Measurements from ENCODE around the gene BCL3. TPM values are rescaled to one million over a fixed set of nuclear protein-coding genes. Genes with fewer than 3 reads are reported as not detected.
A peak's percentile ranks its signal among the peaks of the same experiment; 100 is the strongest.

Gene BCL3
- total and polyA plus RNA-seq, 10 of the 15 experiments (the other 5 are each of a cell fraction or from before 2014, with no cell fraction given), result 0.55 to 22.7 (median 3.6) TPM

GRCh38 chr19:44741258-44741731 lies 7.2 kb upstream of the BCL3 start:
- in situ Hi-C loops (cut with MboI) (no loop called here), intact Hi-C loops (cut with micrococcal nuclease; ENCODE audit: unreplicated experiment) (no loop called here)
- no peak overlapping the region for H3K27ac ChIP-seq (ENCODE audit: control insufficient read depth, insufficient read depth)
- no peaks in the 10 kb centered on the region for H3K36me3 ChIP-seq (ENCODE audit: control insufficient read depth in 2 of 2, insufficient read depth in 2 of 2, low read length in 1 of 2)
- H3K79me2 ChIP-seq (ENCODE audit: control insufficient read depth, insufficient read depth, low read length), result no peaks in the 10 kb centered on the region
- WGBS (ENCODE audit: insufficient coverage, insufficient replicate concordance, low lambda C conversion rate, missing lambda C conversion rate), result 31% methylated on average over 6 of the region's 6 CpGs
- peak overlapping the region; percentile 21; the same call in 1 of the 2 replicates for H2AFZ ChIP-seq (ENCODE audit: control insufficient read depth, low read depth, low read length)
- DNase-seq (ENCODE audit: low read depth, low spot score) (no peak), ATAC-seq (no peak), FAIRE-seq (no peak)
- ChIA-PET CTCF (interaction anchor here (0.7 to 3.6 kb wide), 3 partner anchors 9 to 30 kb away, joined by 3 to 22 read pairs (median 10); no protein-coding TSS in a partner anchor), SMC1A (ENCODE audit: uncharacterized antibody, unreplicated experiment) (interaction anchor here (0.6 to 3.5 kb wide), 4 partner anchors 12 to 30 kb away, joined by 3 to 14 read pairs (median 4); no protein-coding TSS in a partner anchor), POLR2A (interaction anchor here (3.8 kb wide), 1 partner anchor 12 kb away, joined by 20 read pairs; no protein-coding TSS in a partner anchor), RAD21 (ENCODE audit: unreplicated experiment) (no interaction called here)
- no peaks in the 10 kb centered on the region for H3K27me3 ChIP-seq (replicated peaks in 1 of 2; ENCODE audit: control insufficient read depth in 2 of 2, insufficient read depth in 2 of 2, low read length in 1 of 2)
- no TSS peak for BruUV-seq (replicated peaks)
- no peaks in the 10 kb centered on the region for H3K9me3 ChIP-seq (replicated peaks; ENCODE audit: control insufficient read depth, insufficient read depth, low read length)
- peaks cover 32% of the 10 kb centered on the region for H3K4me1 ChIP-seq (ENCODE audit: control insufficient read depth, insufficient read depth, low read length)
- no peak overlapping the region for H3K9ac ChIP-seq (ENCODE audit: control insufficient read depth, insufficient read depth, low read length)
- H3K4me2 ChIP-seq (ENCODE audit: control insufficient read depth, insufficient read depth), result no peak overlapping the region
- no peak overlapping the region for H3K4me3 ChIP-seq
- H4K20me1 ChIP-seq (ENCODE audit: control insufficient read depth, insufficient read depth), result no peaks in the 10 kb centered on the region
- no peak for TF ChIP-seq CREM (IDR thresholded peaks at IDR 0.05; ENCODE audit: low read depth)

GRCh38 chr19:44741841-44742329 lies 6.6 kb upstream of the BCL3 start:
- H3K27ac ChIP-seq (ENCODE audit: control insufficient read depth, insufficient read depth), result no peak overlapping the region
- no peaks in the 10 kb centered on the region for H3K9me3 ChIP-seq (replicated peaks; ENCODE audit: control insufficient read depth, insufficient read depth, low read length)
- no peak overlapping the region for H3K9ac ChIP-seq (ENCODE audit: control insufficient read depth, insufficient read depth, low read length)
- TF ChIP-seq PBX3 (IDR thresholded peaks at IDR 0.05; ENCODE audit: insufficient replicate concordance, low read depth, low read length) (no peak), CHD1 (IDR thresholded peaks at IDR 0.05; ENCODE audit: low read depth, low read length) (no peak), CEBPB (IDR thresholded peaks at IDR 0.05; ENCODE audit: borderline replicate concordance in 1 of 2, low read depth in 2 of 2, low read length in 2 of 2) (0 out of 4 replicates have a peak, but pooled peaks of 1 of the 2 experiments have one; percentile 24)
- ChIA-PET POLR2A (no interaction called here), CTCF (interaction anchor here (2.3 kb wide), 1 partner anchor 29 kb away, joined by 10 read pairs; no protein-coding TSS in a partner anchor), SMC1A (ENCODE audit: uncharacterized antibody, unreplicated experiment) (interaction anchor here (0.6 to 3.5 kb wide), 2 partner anchors 13 to 29 kb away, joined by 3 to 14 read pairs; no protein-coding TSS in a partner anchor), RAD21 (ENCODE audit: unreplicated experiment) (no interaction called here)
- intact Hi-C loops (cut with micrococcal nuclease; ENCODE audit: unreplicated experiment), result no loop called here
- 70% methylated on average over 9 of the region's 13 CpGs for WGBS (ENCODE audit: insufficient coverage, insufficient replicate concordance, low lambda C conversion rate, missing lambda C conversion rate)
- no TSS peak for BruUV-seq (replicated peaks)
- no peaks in the 10 kb centered on the region for H4K20me1 ChIP-seq (ENCODE audit: control insufficient read depth, insufficient read depth)
- in situ Hi-C loops (cut with MboI), result no loop called here
- H3K79me2 ChIP-seq (ENCODE audit: control insufficient read depth, insufficient read depth, low read length), result no peaks in the 10 kb centered on the region
- no peak for DNase-seq (ENCODE audit: low read depth, low spot score)
- no peak overlapping the region for H2AFZ ChIP-seq (ENCODE audit: control insufficient read depth, low read depth, low read length)
- no peak overlapping the region for H3K4me3 ChIP-seq
- H3K4me2 ChIP-seq (ENCODE audit: control insufficient read depth, insufficient read depth), result no peak overlapping the region
- no peaks in the 10 kb centered on the region for H3K36me3 ChIP-seq (ENCODE audit: control insufficient read depth in 2 of 2, insufficient read depth in 2 of 2, low read length in 1 of 2)
- FAIRE-seq, result no peak
- peaks cover 33% of the 10 kb centered on the region for H3K4me1 ChIP-seq (ENCODE audit: control insufficient read depth, insufficient read depth, low read length)
- ATAC-seq, result no peak
- no peaks in the 10 kb centered on the region for H3K27me3 ChIP-seq (replicated peaks in 1 of 2; ENCODE audit: control insufficient read depth in 2 of 2, insufficient read depth in 2 of 2, low read length in 1 of 2)
